NT2/D1 (cell line): Measurements from ENCODE around the gene SNX27.

Experiments used
- DNase-seq: peaks from one replicate; pipeline ENCODE4 v3.0.0-alpha.2; 2011; ENCODE audit warnings: low read depth, low spot score
- H3K27me3 ChIP-seq: 2 replicates; pipeline ENCODE4 v1.6.0; 2011; ENCODE audit warnings: mild to moderate bottlenecking; ENCODE audit not compliant: insufficient read length, insufficient read depth
- H3K36me3 ChIP-seq: 2 replicates; pipeline ENCODE4 v1.6.1; 2011; ENCODE audit warnings: mild to moderate bottlenecking, low read length, mixed read lengths; ENCODE audit not compliant: insufficient read depth, insufficient read length
- H3K4me1 ChIP-seq: 2 replicates; pipeline ENCODE4 v1.5.1; 2011; ENCODE audit not compliant: insufficient read depth, insufficient read length
- H3K4me3 ChIP-seq: 2 replicates; pipeline ENCODE4 v1.5.1; 2011; ENCODE audit warnings: low read depth; ENCODE audit not compliant: insufficient read length
- H3K9ac ChIP-seq: 2 replicates; pipeline ENCODE4 v1.6.0; 2011; ENCODE audit warnings: low read depth; ENCODE audit not compliant: insufficient read length
- H3K9me3 ChIP-seq: 2 replicates; pipeline ENCODE4 v1.5.1; 2011; ENCODE audit warnings: mild to moderate bottlenecking, low read length; ENCODE audit not compliant: insufficient read depth
- SUZ12 ChIP-seq: IDR thresholded peaks from 2 replicates; pipeline ENCODE4 v1.6.1; 2011; ENCODE audit not compliant: insufficient read length, insufficient read depth; ENCODE audit errors: extremely low read depth
- YY1 ChIP-seq: IDR thresholded peaks from 2 replicates; pipeline ENCODE4 v1.6.1; 2011; ENCODE audit not compliant: insufficient read length, insufficient read depth
- ZNF274 ChIP-seq: IDR thresholded peaks from 2 replicates; pipeline ENCODE4 v1.6.1; 2011; ENCODE audit warnings: mild to moderate bottlenecking, low read depth, low read length

SNX27 gene

DNA sequence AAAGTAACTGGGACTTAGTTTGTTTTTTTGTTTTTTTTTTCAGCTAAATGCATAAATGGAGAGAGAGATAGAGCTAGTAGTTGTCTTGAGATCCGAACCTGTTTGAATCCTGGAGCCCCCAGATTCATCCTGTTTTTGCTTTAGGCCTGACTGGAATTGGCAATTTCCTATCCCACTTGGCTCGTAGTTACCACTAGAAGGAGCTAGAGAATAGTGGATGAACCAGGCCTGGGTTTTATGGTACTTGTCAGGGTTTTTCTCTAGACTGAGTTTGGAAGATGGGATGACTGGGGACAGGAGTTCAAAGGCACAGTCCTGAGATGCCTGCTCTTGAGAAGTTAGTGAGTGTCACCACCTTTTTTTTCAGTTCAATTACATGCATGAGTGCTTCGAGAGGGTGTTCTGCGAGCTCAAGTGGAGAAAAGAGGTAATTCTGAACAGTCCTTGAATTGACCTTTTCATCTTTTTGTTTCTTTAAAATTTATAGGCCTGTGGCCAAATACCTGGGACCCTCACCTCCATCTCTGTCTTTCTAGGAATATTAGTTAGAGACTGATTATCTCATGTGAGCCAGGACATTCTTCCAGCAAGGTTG lies 81.3 kb downstream of the SNX27 start:
- Histone ChIP-seq H3K27me3 (no peaks in the 10 kb centered on the region), H3K9me3 (no peaks in the 10 kb centered on the region), H3K4me1 (no peaks in the 10 kb centered on the region), H3K36me3 (peaks cover 49% of the 10 kb centered on the region), H3K4me3 (no peak overlapping the region), H3K9ac (no peak overlapping the region)
- no peak for DNase-seq
- TF ChIP-seq SUZ12, result no peak
- TF ChIP-seq ZNF274, result no peak
- no peak for TF ChIP-seq YY1

DNA sequence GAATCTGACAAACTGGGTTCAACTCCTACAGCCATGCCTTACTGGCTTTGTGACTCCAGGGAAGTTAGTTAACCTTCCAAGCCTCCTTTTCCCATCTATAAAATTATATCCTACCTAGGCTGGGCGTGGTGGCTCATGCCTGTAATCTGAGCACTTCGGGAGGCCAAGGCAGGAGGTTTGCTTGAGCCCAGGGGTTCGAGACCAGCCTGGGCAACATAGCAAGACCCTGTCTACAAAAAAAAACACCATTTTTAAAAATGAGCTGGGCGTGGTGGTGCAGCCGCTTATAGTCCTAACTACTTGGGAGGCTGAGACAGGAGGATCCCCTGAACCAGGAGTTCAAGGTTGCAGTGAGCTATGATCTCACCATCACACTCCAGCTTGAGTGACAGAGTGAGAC lies 89.7 kb downstream of the SNX27 start:
- Histone ChIP-seq H3K9me3 (no peaks in the 10 kb centered on the region), H3K27me3 (no peaks in the 10 kb centered on the region)

DNA sequence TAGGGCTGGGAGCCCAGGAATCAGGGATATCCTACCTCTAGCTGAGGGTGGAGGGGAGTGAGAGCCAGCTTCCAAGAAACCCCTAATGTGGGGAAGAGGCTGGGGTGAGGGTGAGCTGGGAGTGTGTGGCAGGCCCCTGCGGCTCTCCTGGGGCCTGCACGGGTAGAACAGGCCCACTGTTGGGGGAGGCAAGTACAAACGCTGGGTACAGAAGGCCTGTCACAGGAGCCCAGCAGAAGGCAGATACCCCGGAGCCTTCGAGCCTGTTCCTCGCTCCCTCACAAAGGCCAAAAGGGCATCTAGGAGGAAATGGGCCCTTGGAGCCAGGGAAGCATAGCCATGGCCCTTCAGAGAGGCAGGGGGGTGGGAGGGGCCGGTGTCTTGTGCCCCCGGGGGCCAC lies 91.1 kb downstream of the SNX27 start:
- Histone ChIP-seq H3K9ac (no peak overlapping the region), H3K27me3 (no peaks in the 10 kb centered on the region), H3K4me1 (no peaks in the 10 kb centered on the region), H3K4me3 (no peak overlapping the region), H3K9me3 (no peaks in the 10 kb centered on the region), H3K36me3 (peaks cover 39% of the 10 kb centered on the region)
- no peak for DNase-seq
- TF ChIP-seq ZNF274 (no peak), SUZ12 (no peak), YY1 (no peak)

More for the DNA sequence above, 89.7 kb downstream of the SNX27 start:
- Histone ChIP-seq H3K9ac (no peak overlapping the region), H3K4me1 (no peaks in the 10 kb centered on the region), H3K36me3 (peaks cover 52% of the 10 kb centered on the region), H3K4me3 (no peak overlapping the region)
- TF ChIP-seq ZNF274 (no peak), SUZ12 (no peak), YY1 (no peak)
- no peak for DNase-seq

DNA sequence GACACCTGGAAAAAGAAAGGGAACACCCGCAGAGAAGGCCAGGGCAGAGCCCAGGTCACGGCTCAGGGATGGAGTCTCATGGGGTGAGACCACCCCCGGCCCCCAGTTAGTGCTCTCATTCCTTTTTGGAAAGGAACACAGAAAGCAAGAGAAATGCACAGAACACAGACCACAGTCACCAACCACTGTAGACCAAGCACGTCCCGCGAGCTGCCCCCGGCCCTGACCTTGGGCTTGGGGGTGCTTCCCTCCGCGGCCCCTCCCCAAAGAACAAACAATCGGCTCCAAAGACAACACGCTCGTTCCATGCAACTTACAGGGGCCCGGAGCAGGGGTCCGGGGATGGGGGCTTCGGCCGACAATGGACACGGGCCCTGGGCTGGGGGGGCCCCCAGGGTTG lies 92.0 kb downstream of the SNX27 start:
- TF ChIP-seq SUZ12 (no peak), YY1 (no peak), ZNF274 (no peak)
- Histone ChIP-seq H3K9me3 (no peaks in the 10 kb centered on the region), H3K9ac (no peak overlapping the region), H3K27me3 (no peaks in the 10 kb centered on the region), H3K4me1 (no peaks in the 10 kb centered on the region), H3K4me3 (no peak overlapping the region), H3K36me3 (peaks cover 32% of the 10 kb centered on the region)
- DNase-seq, result no peak

DNA sequence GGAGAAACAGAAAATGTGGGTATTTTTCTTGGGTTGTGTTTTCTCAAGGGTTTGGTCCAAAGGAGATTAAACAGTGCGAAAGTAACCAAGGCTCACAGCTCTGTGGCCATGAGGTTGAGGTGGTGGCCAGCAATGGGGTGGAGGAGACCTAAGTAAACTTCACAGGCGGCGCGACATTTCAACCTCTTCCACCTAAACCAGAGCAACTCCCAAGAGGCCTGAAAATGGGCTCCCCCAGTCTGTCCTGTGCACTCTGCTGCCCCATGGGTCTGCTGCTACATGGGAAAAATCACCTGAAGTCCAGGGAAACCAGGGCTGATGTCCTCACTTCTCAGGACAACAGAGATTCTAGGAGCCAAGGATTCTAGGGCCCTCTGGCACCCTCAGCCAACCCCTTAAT lies 92.4 kb downstream of the SNX27 start:
- H3K27me3 ChIP-seq, result no peaks in the 10 kb centered on the region
- H3K36me3 ChIP-seq, result peaks cover 28% of the 10 kb centered on the region
- no peak for DNase-seq
- H3K4me1 ChIP-seq, result no peaks in the 10 kb centered on the region
- TF ChIP-seq YY1 (no peak), SUZ12 (no peak)
- no peak overlapping the region for H3K9ac ChIP-seq
- H3K4me3 ChIP-seq, result no peak overlapping the region
- H3K9me3 ChIP-seq, result no peaks in the 10 kb centered on the region

DNA sequence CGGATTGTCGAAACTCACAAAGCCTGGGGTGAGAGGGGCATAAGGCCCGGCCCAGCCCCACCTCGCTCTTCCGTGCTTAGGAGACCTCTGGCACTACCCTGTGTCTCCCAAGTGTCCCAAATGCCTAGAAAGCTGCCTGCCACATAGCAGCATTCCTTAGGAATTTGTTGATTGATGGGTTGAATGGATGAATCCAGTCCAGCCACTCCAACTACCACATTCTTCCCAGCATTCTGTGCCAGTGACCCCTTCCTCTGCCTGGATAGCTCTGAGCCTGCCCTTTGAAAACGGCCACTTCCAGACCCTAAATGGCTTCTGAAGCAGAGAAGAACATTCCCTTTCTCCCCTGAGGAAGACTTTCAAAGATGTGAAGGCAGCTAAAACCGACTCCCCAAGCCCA lies 93.3 kb downstream of the SNX27 start:
- no peaks in the 10 kb centered on the region for H3K27me3 ChIP-seq
- H3K9me3 ChIP-seq, result no peaks in the 10 kb centered on the region
- no peak overlapping the region for H3K4me3 ChIP-seq
- no peak overlapping the region for H3K9ac ChIP-seq
- TF ChIP-seq ZNF274 (no peak), SUZ12 (no peak), YY1 (no peak)
- H3K36me3 ChIP-seq, result peaks cover 19% of the 10 kb centered on the region
- no peaks in the 10 kb centered on the region for H3K4me1 ChIP-seq
- no peak for DNase-seq

DNA sequence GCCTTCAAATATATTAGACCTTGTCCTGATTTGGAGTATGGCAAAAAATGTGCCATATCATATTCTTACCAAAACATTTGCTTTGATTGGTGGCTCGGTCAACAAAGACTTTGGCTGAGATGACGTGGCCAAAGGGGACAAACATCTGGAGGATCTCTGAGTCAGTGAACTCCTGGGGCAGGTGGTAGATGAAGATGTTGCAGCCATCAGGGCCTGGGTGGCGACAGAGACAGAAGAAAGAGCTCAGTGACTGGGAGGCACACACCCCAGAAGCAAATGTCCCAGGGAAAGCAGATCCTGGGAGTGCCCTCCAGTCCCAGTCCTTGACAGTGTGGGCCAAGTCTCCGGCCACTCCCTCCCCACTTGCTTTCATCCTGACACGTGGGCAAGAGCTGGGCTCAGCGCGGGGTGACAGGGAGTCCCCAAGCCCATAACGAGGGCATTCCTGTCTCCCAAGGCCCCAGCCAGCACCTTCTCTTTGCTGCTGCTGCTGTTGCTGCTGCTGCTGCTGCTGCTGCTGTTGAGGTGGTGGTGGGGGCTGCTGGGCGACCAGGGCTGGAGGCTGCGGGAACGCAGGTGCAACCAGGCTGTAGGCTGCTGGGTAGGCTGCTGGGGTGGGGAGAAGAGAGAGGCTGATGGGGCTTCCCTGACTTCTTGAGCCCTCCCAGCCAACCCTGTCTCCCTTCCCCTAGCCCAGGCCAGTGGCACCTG lies 94.1 kb downstream of the SNX27 start:
- Histone ChIP-seq H3K9me3 (no peaks in the 10 kb centered on the region), H3K36me3 (peaks cover 12% of the 10 kb centered on the region), H3K4me3 (no peak overlapping the region), H3K4me1 (peaks cover 2% of the 10 kb centered on the region), H3K9ac (no peak overlapping the region), H3K27me3 (no peaks in the 10 kb centered on the region)
- no peak for DNase-seq
- TF ChIP-seq SUZ12, result no peak
- TF ChIP-seq YY1, result no peak
- TF ChIP-seq ZNF274, result no peak
